Measurements from ENCODE around the gene TBCD. TPM values are rescaled to one million over a fixed set of nuclear protein-coding genes. Genes with fewer than 3 reads are reported as not detected.

Gene TBCD
- total RNA-seq, 3 donors from 2014 or later, result 45.4 to 65.9 (median 53.3) TPM

- intact Hi-C loops (cut with DNase I; ENCODE audit: low total_unique reads), result no loop called here
- Histone ChIP-seq H3K4me1 (peaks cover 4 to 30% of the 10 kb centered on the region in 2 donors), H3K36me3 (no peaks in the 10 kb centered on the region), H3K4me3 (no peak overlapping the region), H3K27me3 (no peaks in the 10 kb centered on the region), H3K27ac (no peak overlapping the region), H3K9me3 (no peaks in the 10 kb centered on the region)
- no peak for DNase-seq (ENCODE audit: low spot score in 2 of 2)
- TF ChIP-seq POLR2A (IDR thresholded peaks at IDR 0.05) (no peak), POLR2AphosphoS5 (IDR thresholded peaks at IDR 0.05) (no peak), CTCF (IDR thresholded peaks at IDR 0.05) (no peak)
These were observed 121.0 kb downstream of the TBCD start for GRCh38 chr17:82872591-82873520.

- Histone ChIP-seq H3K9me3 (no peaks in the 10 kb centered on the region), H3K27me3 (no peaks in the 10 kb centered on the region), H3K4me3 (no peak overlapping the region), H3K27ac (peak overlapping the region in 1 of 2 donors; percentile 85), H3K36me3 (no peaks in the 10 kb centered on the region), H3K4me1 (peaks cover 4 to 30% of the 10 kb centered on the region in 2 donors)
- intact Hi-C loops (cut with DNase I; ENCODE audit: low total_unique reads), result no loop called here
- DNase-seq (ENCODE audit: low spot score in 2 of 2), result no peak
- no peak for TF ChIP-seq POLR2AphosphoS5 (IDR thresholded peaks at IDR 0.05)
These were observed 121.7 kb downstream of the TBCD start for GRCh38 chr17:82873521-82873920.

GRCh38 chr17:82874011-82874835, 122.4 kb downstream of the TBCD start:
- no peak for TF ChIP-seq CTCF (IDR thresholded peaks at IDR 0.05)
- TF ChIP-seq POLR2AphosphoS5 (IDR thresholded peaks at IDR 0.05), result peak in 2 of 3 donors; percentile 54 to 79
- H3K4me1 ChIP-seq, result peaks cover 4 to 30% of the 10 kb centered on the region in 2 donors
- intact Hi-C loops (cut with DNase I; ENCODE audit: low total_unique reads), result no loop called here
- peak overlapping the region; percentile 85 for H3K27ac ChIP-seq
- H3K27me3 ChIP-seq, result no peaks in the 10 kb centered on the region
- H3K9me3 ChIP-seq, result no peaks in the 10 kb centered on the region
- H3K4me3 ChIP-seq, result peak overlapping the region in 1 of 3 donors; percentile 19
- no peaks in the 10 kb centered on the region for H3K36me3 ChIP-seq
- peak; percentile 87 to 88 for DNase-seq (ENCODE audit: low spot score in 2 of 2)

- Histone ChIP-seq H3K4me1 (peaks cover 4 to 30% of the 10 kb centered on the region in 2 donors), H3K27ac (peak overlapping the region; percentile 85), H3K9me3 (no peaks in the 10 kb centered on the region), H3K27me3 (no peaks in the 10 kb centered on the region), H3K4me3 (no peak overlapping the region), H3K36me3 (no peaks in the 10 kb centered on the region)
- intact Hi-C loops (cut with DNase I; ENCODE audit: low total_unique reads), result no loop called here
- no peak for TF ChIP-seq CTCF (IDR thresholded peaks at IDR 0.05)
- TF ChIP-seq POLR2AphosphoS5 (IDR thresholded peaks at IDR 0.05), result peak in 2 of 3 donors; percentile 35 to 65
- peak; percentile 79 to 91 for DNase-seq (ENCODE audit: low spot score in 2 of 2)
These were observed 123.6 kb downstream of the TBCD start for GRCh38 chr17:82875407-82875856.

GRCh38 chr17:82876149-82876548, 124.3 kb downstream of the TBCD start:
- H3K4me3 ChIP-seq, result no peak overlapping the region

More at GRCh38 chr17:82876149-82876548, 124.3 kb downstream of the TBCD start:
- peak overlapping the region; percentile 82 to 85 for H3K27ac ChIP-seq
- peak in 2 of 3 donors; percentile 5 to 34 for TF ChIP-seq POLR2AphosphoS5 (IDR thresholded peaks at IDR 0.05)
- no peak for TF ChIP-seq POLR2A (IDR thresholded peaks at IDR 0.05)
- TF ChIP-seq CTCF (IDR thresholded peaks at IDR 0.05), result no peak
- H3K36me3 ChIP-seq, result no peaks in the 10 kb centered on the region
- H3K27me3 ChIP-seq, result no peaks in the 10 kb centered on the region
- H3K4me1 ChIP-seq, result peaks cover 4 to 35% of the 10 kb centered on the region in 2 donors
- intact Hi-C loops (cut with DNase I; ENCODE audit: low total_unique reads), result no loop called here
- peak in 1 of 2 donors; percentile 63 for DNase-seq (ENCODE audit: low spot score in 2 of 2)
- H3K9me3 ChIP-seq, result no peaks in the 10 kb centered on the region

Data from breast epithelium (tissue), 4 donors.